Mesenchymal stem cell (in vitro differentiated cells and primary cell): ENCODE results near the gene RCAN3.

Experiments
- DNase-seq: peaks from one replicate; pipeline ENCODE4 v3.0.0-alpha.2; 2013
- H2AFZ ChIP-seq: one replicate; pipeline ENCODE4 v1.6.1; 2013; ENCODE audit warnings: low read depth, mild to moderate bottlenecking, control low read depth, inconsistent platforms, low read length, moderate library complexity
- H2AK5ac ChIP-seq: 2 replicates; pipeline ENCODE4 v1.6.1; 2013; ENCODE audit warnings: low read length, moderate library complexity, mild to moderate bottlenecking, inconsistent platforms; ENCODE audit not compliant: severe bottlenecking
- H2BK120ac ChIP-seq: one replicate; pipeline ENCODE4 v1.6.1; 2013; ENCODE audit warnings: low read depth, mild to moderate bottlenecking, inconsistent platforms, low read length, moderate library complexity
- H2BK12ac ChIP-seq, 2 experiments: one replicate each; pipeline ENCODE4 v1.6.1; 2013; ENCODE audit warnings: inconsistent platforms in 2 of 2, low read length in 2 of 2, mild to moderate bottlenecking in 2 of 2, moderate library complexity in 2 of 2, control low read depth in 1 of 2
- H2BK15ac ChIP-seq: one replicate; pipeline ENCODE4 v1.6.1; 2013; ENCODE audit warnings: mild to moderate bottlenecking, low read depth, inconsistent platforms; ENCODE audit not compliant: poor library complexity, severe bottlenecking
- H2BK5ac ChIP-seq: 2 replicates; pipeline ENCODE4 v1.6.1; 2013; ENCODE audit warnings: low read depth, mild to moderate bottlenecking, low read length, control low read depth, inconsistent platforms; ENCODE audit not compliant: poor library complexity, severe bottlenecking
- H3K14ac ChIP-seq, 2 experiments: one replicate each; pipeline ENCODE4 v1.6.1; 2013; ENCODE audit warnings: inconsistent platforms in 2 of 2, low read length in 2 of 2, control low read depth in 1 of 2, mild to moderate bottlenecking in 1 of 2, moderate library complexity in 1 of 2
- H3K18ac ChIP-seq, 2 experiments: one replicate each; pipeline ENCODE4 v1.6.1; 2013; ENCODE audit warnings: inconsistent platforms in 2 of 2, low read length in 2 of 2, control low read depth in 1 of 2, low read depth in 1 of 2, mild to moderate bottlenecking in 1 of 2
- H3K23ac ChIP-seq, 2 experiments: one replicate each; pipeline ENCODE4 v1.6.1; 2013; ENCODE audit warnings: inconsistent platforms in 2 of 2, low read length in 2 of 2, mild to moderate bottlenecking in 2 of 2, moderate library complexity in 2 of 2, control low read depth in 1 of 2
- H3K27ac ChIP-seq: 2 replicates; pipeline ENCODE4 v1.5.1; 2013; ENCODE audit warnings: mild to moderate bottlenecking, moderate library complexity, low read length, control low read depth, inconsistent platforms; ENCODE audit not compliant: poor library complexity, severe bottlenecking
- H3K27me3 ChIP-seq, 2 experiments: 2 replicates each; pipeline versions ENCODE4 v1.6.1 to v1.7.0; 2013; ENCODE audit warnings: low read length in 2 of 2, mild to moderate bottlenecking in 2 of 2, moderate library complexity in 2 of 2, control low read depth in 1 of 2, inconsistent platforms in 1 of 2; ENCODE audit not compliant: control insufficient read depth in 1 of 2, insufficient read depth in 1 of 2
- H3K36me3 ChIP-seq, 2 experiments: 2 replicates each; pipeline versions ENCODE4 v1.6.1 to v1.7.0; 2013; ENCODE audit warnings: low read length in 2 of 2, control low read depth in 1 of 2, inconsistent platforms in 1 of 2, low read depth in 1 of 2, mild to moderate bottlenecking in 1 of 2; ENCODE audit not compliant: insufficient read depth in 2 of 2, control insufficient read depth in 1 of 2
- H3K4ac ChIP-seq, 2 experiments: one replicate each; pipeline ENCODE4 v1.6.1; 2013; ENCODE audit warnings: inconsistent platforms in 2 of 2, low read length in 2 of 2, mild to moderate bottlenecking in 2 of 2, moderate library complexity in 2 of 2, control low read depth in 1 of 2, low read depth in 1 of 2
- H3K4me1 ChIP-seq: 2 replicates; pipeline ENCODE4 v1.6.1; 2013; ENCODE audit warnings: low read depth, low read length, control low read depth; ENCODE audit not compliant: control insufficient read depth, insufficient read depth
- H3K4me2 ChIP-seq: 2 replicates; pipeline ENCODE4 v1.6.1; 2013; ENCODE audit warnings: low read length, mild to moderate bottlenecking, inconsistent platforms; ENCODE audit not compliant: poor library complexity, severe bottlenecking
- H3K4me3 ChIP-seq, 2 experiments: 2 replicates each; pipeline versions ENCODE4 v1.5.1 to v1.7.0; 2013; ENCODE audit warnings: low read length in 2 of 2, mild to moderate bottlenecking in 2 of 2, control low read depth in 1 of 2, low read depth in 1 of 2; ENCODE audit not compliant: insufficient read depth in 1 of 2
- H3K79me1 ChIP-seq: replicated peaks from 2 replicates; pipeline ENCODE4 v1.6.1; 2013; ENCODE audit warnings: mild to moderate bottlenecking, control low read depth, low read length, inconsistent platforms; ENCODE audit not compliant: poor library complexity, severe bottlenecking
- H3K9ac ChIP-seq: 2 replicates; pipeline ENCODE4 v1.7.0; 2013; ENCODE audit warnings: mild to moderate bottlenecking, low read length, moderate library complexity
- H3K9me3 ChIP-seq: 2 replicates; pipeline ENCODE4 v1.7.0; 2013; ENCODE audit warnings: mild to moderate bottlenecking, low read length; ENCODE audit not compliant: control insufficient read depth
- H4K8ac ChIP-seq: one replicate; pipeline ENCODE4 v1.6.1; 2013; ENCODE audit warnings: inconsistent platforms, mild to moderate bottlenecking, low read length, moderate library complexity
- H4K91ac ChIP-seq: one replicate; pipeline ENCODE4 v1.6.1; 2013; ENCODE audit warnings: mild to moderate bottlenecking, low read length, inconsistent platforms
- WGBS: methylation state at CpG from one replicate; pipeline ENCODE4 v1.1.7; 2013; ENCODE audit warnings: mixed read lengths; 5-methylcytosine and 5-hydroxymethylcytosine counted together

The RCAN3 gene

DNA sequence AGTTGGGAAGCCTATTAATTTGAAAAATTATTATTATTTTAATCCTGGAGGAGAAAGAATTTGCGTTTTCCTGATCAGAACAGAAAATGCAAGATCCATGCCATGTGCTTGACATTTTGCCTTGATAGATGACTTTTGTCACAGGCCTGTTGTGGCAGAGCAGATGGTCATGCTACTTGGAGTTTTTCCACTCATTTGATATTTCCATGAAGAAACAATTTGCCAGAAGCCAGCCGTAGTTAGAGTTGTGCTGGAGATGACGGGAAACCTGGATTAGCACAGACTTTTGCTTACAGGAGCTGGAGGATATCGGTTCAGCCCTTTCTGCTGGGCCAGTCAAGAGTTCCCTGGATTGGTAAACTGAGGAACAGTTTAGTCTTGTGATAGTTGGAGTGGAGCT lies 3.2 kb downstream of the RCAN3 start:
- no peaks in the 10 kb centered on the region for H3K9me3 ChIP-seq

GRCh38 chr1:24506691-24507381 lies 4.2 kb downstream of the RCAN3 start:
- Histone ChIP-seq H3K4ac (no peak overlapping the region), H2BK12ac (no peak overlapping the region), H3K36me3 (no peaks in the 10 kb centered on the region), H2BK15ac (no peak overlapping the region), H3K23ac (no peak overlapping the region), H3K4me2 (no peak overlapping the region), H3K79me1 (peaks cover 8% of the 10 kb centered on the region), H4K91ac (no peak overlapping the region), H3K27me3 (peaks cover 0 to 4% of the 10 kb centered on the region in 2 experiments), H3K9ac (no peak overlapping the region), H2AFZ (no peak overlapping the region), H3K27ac (no peak overlapping the region), H2AK5ac (no peak overlapping the region), H2BK120ac (no peak overlapping the region), H3K9me3 (no peaks in the 10 kb centered on the region), H2BK5ac (no peak overlapping the region), H3K4me3 (no peak overlapping the region), H3K14ac (no peak overlapping the region), H4K8ac (no peak overlapping the region), H3K18ac (no peak overlapping the region), H3K4me1 (peaks cover 9% of the 10 kb centered on the region)
- WGBS, result 88% methylated on average over 2 of the region's 5 CpGs
- DNase-seq, result no peak

More for the DNA sequence above, 3.2 kb downstream of the RCAN3 start:
- Histone ChIP-seq H2BK15ac (no peak overlapping the region), H2AFZ (no peak overlapping the region), H3K79me1 (peaks cover 7% of the 10 kb centered on the region), H3K4ac (no peak overlapping the region), H3K18ac (no peak overlapping the region), H3K27ac (no peak overlapping the region), H2BK5ac (no peak overlapping the region), H3K4me2 (no peak overlapping the region), H3K4me1 (peaks cover 14% of the 10 kb centered on the region), H3K9ac (no peak overlapping the region), H3K23ac (no peak overlapping the region), H3K14ac (no peak overlapping the region), H4K91ac (no peak overlapping the region), H2BK120ac (no peak overlapping the region), H2AK5ac (no peak overlapping the region), H3K36me3 (no peaks in the 10 kb centered on the region), H4K8ac (no peak overlapping the region), H3K27me3 (peaks cover 0 to 4% of the 10 kb centered on the region in 2 experiments), H3K4me3 (no peak overlapping the region), H2BK12ac (no peak overlapping the region)
- no peak for DNase-seq
- 83% methylated on average over 4 of the region's 4 CpGs for WGBS

DNA sequence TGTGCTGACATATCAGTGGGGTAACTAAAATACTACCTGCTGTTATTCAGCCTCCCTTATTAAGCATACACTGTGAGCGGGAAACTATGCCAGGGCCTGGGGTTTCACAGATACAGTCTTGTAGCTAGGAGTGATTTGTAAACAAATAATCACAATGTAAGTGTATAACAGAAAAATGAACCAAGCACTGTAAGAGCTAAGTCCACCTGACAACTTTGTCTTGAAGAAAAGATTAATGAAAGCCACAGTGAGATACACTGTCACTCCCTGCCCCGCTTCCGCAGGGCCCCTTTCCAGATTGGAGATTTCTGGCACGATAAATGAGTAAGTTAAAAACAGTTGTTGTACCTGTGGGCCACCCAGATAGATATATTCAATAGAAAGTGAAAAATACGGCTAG lies 4.8 kb downstream of the RCAN3 start:
- H3K4me2 ChIP-seq, result no peak overlapping the region
- no peak overlapping the region for H4K91ac ChIP-seq
- no peak overlapping the region for H2BK12ac ChIP-seq
- no peak for DNase-seq
- no peak overlapping the region for H4K8ac ChIP-seq
- H3K18ac ChIP-seq, result no peak overlapping the region
- no peaks in the 10 kb centered on the region for H3K36me3 ChIP-seq
- no peak overlapping the region for H3K14ac ChIP-seq
- H3K23ac ChIP-seq, result no peak overlapping the region
- no peak overlapping the region for H3K9ac ChIP-seq
- 96% methylated on average over 4 of the region's 5 CpGs for WGBS
- no peak overlapping the region for H2AFZ ChIP-seq
- peaks cover 9% of the 10 kb centered on the region for H3K79me1 ChIP-seq
- no peak overlapping the region for H2BK5ac ChIP-seq
- H3K27ac ChIP-seq, result no peak overlapping the region
- H3K4me3 ChIP-seq, result no peak overlapping the region
- no peak overlapping the region for H2BK15ac ChIP-seq
- H3K4ac ChIP-seq, result no peak overlapping the region
- peaks cover 0 to 4% of the 10 kb centered on the region in 2 experiments for H3K27me3 ChIP-seq
- H3K9me3 ChIP-seq, result no peaks in the 10 kb centered on the region
- H2AK5ac ChIP-seq, result no peak overlapping the region
- H2BK120ac ChIP-seq, result no peak overlapping the region
- peaks cover 6% of the 10 kb centered on the region for H3K4me1 ChIP-seq

DNA sequence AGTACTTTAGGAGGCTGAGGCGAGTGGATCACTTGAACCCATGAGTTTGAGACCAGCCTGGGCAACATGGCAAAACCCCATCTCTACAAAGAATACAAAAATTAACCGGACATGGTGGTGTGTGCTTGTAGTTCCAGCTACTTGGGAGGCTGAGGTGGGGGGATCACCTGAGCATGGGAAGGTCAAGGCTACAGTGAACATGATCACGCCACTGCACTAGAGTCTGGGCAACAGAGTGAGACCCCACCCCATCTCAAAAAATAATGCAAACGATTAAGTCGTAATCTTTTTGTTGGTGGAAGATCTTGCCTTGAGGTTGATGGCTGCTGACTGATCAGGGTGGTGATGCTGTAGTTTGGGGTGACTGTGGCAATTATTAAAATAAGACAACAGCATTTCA lies 6.3 kb downstream of the RCAN3 start:
- Histone ChIP-seq H3K79me1 (peaks cover 11% of the 10 kb centered on the region), H3K23ac (no peak overlapping the region), H4K8ac (no peak overlapping the region), H2AFZ (no peak overlapping the region), H3K4me3 (no peak overlapping the region), H3K9ac (no peak overlapping the region), H2BK12ac (no peak overlapping the region), H2BK5ac (no peak overlapping the region), H3K4me1 (peaks cover 2% of the 10 kb centered on the region), H3K36me3 (no peaks in the 10 kb centered on the region), H2AK5ac (no peak overlapping the region), H3K4me2 (no peak overlapping the region), H3K9me3 (no peaks in the 10 kb centered on the region), H3K18ac (no peak overlapping the region), H4K91ac (no peak overlapping the region), H3K4ac (no peak overlapping the region), H3K27me3 (no peaks in the 10 kb centered on the region), H2BK120ac (no peak overlapping the region), H3K27ac (no peak overlapping the region), H3K14ac (no peak overlapping the region), H2BK15ac (no peak overlapping the region)
- 100% methylated on average over 3 of the region's 5 CpGs for WGBS
- DNase-seq, result no peak
